PFSK-1 (cell line): ENCODE data around the gene ELMO1.

Experiments
- FOXP2 ChIP-seq: optimal IDR thresholded peaks from 2 replicates; pipeline ENCODE3; 2011; ENCODE audit warnings: borderline replicate concordance, control low read depth, inconsistent platforms; ENCODE audit not compliant: insufficient read depth; ENCODE audit errors: extremely low read length, extremely low read depth
- POLR2AphosphoS5 ChIP-seq: IDR thresholded peaks from 2 replicates; pipeline ENCODE4 v1.6.1; 2012; ENCODE audit warnings: low read depth, mild to moderate bottlenecking, control low read depth, low read length, moderate library complexity
- SIN3A ChIP-seq: IDR thresholded peaks from 2 replicates; pipeline ENCODE4 v1.6.1; 2012; ENCODE audit warnings: mild to moderate bottlenecking, low read length, moderate library complexity, borderline replicate concordance; ENCODE audit not compliant: insufficient read depth
- TAF1 ChIP-seq: IDR thresholded peaks from 2 replicates; pipeline ENCODE4 v1.6.1; 2012; ENCODE audit warnings: low read length, control low read depth, borderline replicate concordance; ENCODE audit not compliant: insufficient read depth
- TF ChIP-seq, protein P1 (sequence below), 2 experiments: IDR thresholded peaks; 2 replicates each; pipeline versions ENCODE4 v1.6.1 to v1.8.0; 2011 to 2012; ENCODE audit warnings: low read depth in 2 of 2, low read length in 2 of 2, control low read depth in 1 of 2, inconsistent platforms in 1 of 2, mild to moderate bottlenecking in 1 of 2, moderate library complexity in 1 of 2; ENCODE audit not compliant: insufficient read depth in 1 of 2

ELMO1 gene

DNA sequence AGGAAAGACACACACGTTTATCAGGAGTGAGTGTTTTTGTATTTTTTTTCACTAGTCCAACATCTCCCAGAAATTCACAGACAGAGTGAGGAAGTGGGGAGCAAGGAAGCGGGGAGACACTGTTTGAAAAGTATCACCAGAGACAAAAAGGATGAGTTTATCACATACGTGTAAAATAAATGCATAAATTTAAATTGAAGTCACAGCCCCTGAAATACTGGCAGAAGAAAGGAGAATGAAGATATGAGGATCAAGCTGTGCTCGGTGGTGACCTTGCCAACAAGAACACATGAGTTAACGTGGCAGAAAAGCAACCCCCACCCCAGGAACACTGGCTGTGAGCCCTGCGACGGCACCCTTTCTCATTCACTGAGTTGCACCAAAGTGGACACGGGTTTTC, 407.2 kb downstream of the ELMO1 start:
- TF ChIP-seq TAF1 (no peak), POLR2AphosphoS5 (no peak), FOXP2 (no peak), SIN3A (no peak)
- TF ChIP-seq, protein P1, sequence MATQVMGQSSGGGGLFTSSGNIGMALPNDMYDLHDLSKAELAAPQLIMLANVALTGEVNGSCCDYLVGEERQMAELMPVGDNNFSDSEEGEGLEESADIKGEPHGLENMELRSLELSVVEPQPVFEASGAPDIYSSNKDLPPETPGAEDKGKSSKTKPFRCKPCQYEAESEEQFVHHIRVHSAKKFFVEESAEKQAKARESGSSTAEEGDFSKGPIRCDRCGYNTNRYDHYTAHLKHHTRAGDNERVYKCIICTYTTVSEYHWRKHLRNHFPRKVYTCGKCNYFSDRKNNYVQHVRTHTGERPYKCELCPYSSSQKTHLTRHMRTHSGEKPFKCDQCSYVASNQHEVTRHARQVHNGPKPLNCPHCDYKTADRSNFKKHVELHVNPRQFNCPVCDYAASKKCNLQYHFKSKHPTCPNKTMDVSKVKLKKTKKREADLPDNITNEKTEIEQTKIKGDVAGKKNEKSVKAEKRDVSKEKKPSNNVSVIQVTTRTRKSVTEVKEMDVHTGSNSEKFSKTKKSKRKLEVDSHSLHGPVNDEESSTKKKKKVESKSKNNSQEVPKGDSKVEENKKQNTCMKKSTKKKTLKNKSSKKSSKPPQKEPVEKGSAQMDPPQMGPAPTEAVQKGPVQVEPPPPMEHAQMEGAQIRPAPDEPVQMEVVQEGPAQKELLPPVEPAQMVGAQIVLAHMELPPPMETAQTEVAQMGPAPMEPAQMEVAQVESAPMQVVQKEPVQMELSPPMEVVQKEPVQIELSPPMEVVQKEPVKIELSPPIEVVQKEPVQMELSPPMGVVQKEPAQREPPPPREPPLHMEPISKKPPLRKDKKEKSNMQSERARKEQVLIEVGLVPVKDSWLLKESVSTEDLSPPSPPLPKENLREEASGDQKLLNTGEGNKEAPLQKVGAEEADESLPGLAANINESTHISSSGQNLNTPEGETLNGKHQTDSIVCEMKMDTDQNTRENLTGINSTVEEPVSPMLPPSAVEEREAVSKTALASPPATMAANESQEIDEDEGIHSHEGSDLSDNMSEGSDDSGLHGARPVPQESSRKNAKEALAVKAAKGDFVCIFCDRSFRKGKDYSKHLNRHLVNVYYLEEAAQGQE (IDR thresholded peaks at IDR 0.05; ENCODE audit: insufficient read depth in 1 of 2, low read depth in 2 of 2, low read length in 2 of 2): no peak

DNA sequence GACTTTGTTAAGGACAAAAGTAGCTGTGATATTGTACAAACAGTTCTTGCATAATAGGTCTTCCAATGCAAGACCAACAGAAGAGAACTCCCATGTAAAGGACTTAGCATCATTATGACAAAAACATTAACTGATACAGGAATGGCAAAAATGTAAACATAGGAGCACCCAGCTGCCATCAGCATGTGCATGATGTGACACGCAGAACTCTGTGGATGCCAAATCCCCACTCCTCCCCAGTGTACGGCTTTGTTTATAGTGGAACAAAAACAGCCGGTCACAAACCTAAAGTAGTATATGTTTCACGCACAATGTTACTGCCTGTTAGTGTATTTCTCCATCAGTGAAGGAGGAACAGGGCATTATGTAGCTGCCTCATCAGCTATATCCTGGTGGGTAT, 408.3 kb downstream of the ELMO1 start:
- TF ChIP-seq SIN3A (no peak), TAF1 (no peak), POLR2AphosphoS5 (no peak), FOXP2 (no peak)
- TF ChIP-seq, protein P1 (IDR thresholded peaks at IDR 0.05; ENCODE audit: insufficient read depth in 1 of 2, low read depth in 2 of 2, low read length in 2 of 2): no peak

DNA sequence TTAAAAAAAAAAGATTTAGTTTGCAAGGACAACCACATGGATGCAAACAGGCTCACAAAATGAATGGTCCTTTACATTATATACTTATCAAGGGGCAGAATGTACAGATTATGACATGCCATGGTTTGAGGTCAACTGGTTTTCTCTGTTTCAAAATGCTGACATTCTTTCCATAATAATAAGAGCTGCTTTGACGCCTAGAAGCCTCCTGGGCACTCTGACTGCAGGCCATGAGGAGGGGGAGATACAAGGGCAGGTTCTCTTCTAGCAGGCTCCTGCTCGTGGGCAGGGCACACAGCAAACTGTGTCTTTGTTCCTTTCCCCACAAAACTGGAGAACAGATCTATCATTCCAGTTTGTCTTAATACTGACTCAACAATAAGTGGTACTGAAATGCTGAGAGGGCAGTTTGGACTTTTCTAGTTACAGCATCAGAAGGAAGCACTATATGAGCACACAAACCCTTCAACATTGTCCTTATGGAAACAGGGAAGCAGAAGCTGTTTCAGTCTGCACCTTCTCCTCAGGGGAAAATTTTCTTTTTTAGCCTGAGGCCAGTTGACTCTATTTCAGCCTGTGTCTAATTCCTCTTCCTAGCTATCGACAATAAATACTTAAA, 409.4 kb downstream of the ELMO1 start:
- TF ChIP-seq TAF1 (no peak), SIN3A (no peak), POLR2AphosphoS5 (no peak), FOXP2 (no peak)
- TF ChIP-seq, protein P1 (IDR thresholded peaks at IDR 0.05; ENCODE audit: insufficient read depth in 1 of 2, low read depth in 2 of 2, low read length in 2 of 2): no peak

DNA sequence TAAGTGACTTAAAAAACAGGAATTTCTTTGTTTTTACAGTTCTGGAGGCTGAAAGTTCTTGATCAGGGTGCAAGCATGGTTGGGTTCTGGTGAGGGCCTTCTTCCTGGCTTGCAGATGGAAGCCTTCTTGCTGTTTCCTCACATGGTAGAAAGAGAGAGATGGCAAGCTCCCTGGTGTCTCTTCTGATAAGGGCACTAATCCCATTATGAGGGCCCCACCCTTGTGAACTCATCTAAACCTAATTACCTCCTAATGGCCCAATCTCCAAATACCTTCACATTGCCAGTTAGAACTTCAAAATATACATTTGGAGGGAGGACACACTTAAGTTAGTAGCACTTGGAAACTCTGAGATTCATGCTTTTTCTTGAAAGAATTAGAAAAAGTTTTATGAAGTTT, 410.0 kb downstream of the ELMO1 start:
- TF ChIP-seq SIN3A: no peak
- no peak for TF ChIP-seq FOXP2
- TF ChIP-seq TAF1: no peak
- TF ChIP-seq POLR2AphosphoS5: no peak
- TF ChIP-seq, protein P1 (IDR thresholded peaks at IDR 0.05; ENCODE audit: insufficient read depth in 1 of 2, low read depth in 2 of 2, low read length in 2 of 2): no peak

DNA sequence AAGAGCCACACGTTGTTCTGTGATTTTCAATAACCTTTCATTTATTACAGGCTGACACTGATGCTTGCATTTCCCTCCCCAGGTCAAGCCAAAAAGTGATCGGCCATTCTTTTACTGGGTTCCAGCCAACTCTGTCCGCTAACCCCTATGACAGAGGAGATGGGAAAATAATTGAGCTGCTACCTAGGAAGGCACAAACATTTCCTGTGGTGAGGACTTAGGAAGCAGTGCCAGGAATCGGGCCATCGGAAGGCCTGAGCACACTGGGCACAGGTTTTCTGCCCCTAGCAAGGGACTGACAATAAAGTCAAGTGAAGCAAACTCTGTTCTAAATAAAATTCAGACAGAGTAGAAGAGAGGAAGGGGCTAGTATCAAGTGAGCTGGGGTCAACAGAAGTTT, 411.4 kb downstream of the ELMO1 start:
- no peak for TF ChIP-seq TAF1
- TF ChIP-seq, protein P1 (IDR thresholded peaks at IDR 0.05; ENCODE audit: insufficient read depth in 1 of 2, low read depth in 2 of 2, low read length in 2 of 2): no peak
- TF ChIP-seq POLR2AphosphoS5: no peak
- no peak for TF ChIP-seq SIN3A
- no peak for TF ChIP-seq FOXP2
